ENCODE data around the gene F8A1. TPM values are rescaled to one million over a fixed set of nuclear protein-coding genes. Genes with fewer than 3 reads are reported as not detected.
"Not testable (repeated sequence)": the region's sequence is repeated elsewhere in the genome, so short reads cannot be mapped to it uniquely, and the experiment has no call there.

The F8A1 gene
- total and polyA plus RNA-seq, 2 of the 4 experiments (the other 2 are of a cell fraction): 0.54 to 8.3 TPM

- H3K23ac ChIP-seq (ENCODE audit: low read depth, low read length); H4K8ac ChIP-seq (ENCODE audit: low read depth in 2 of 2, low read length in 2 of 2); H3K27me3 ChIP-seq (ENCODE audit: control insufficient read depth, insufficient read depth, low read length); H4K91ac ChIP-seq (ENCODE audit: insufficient read depth, low read depth, low read length); H4K20me1 ChIP-seq (ENCODE audit: insufficient read depth, low read length); H4K5ac ChIP-seq (ENCODE audit: low read depth, low read length); H2BK20ac ChIP-seq (ENCODE audit: low read depth, low read length); H2AK9ac ChIP-seq (replicated peaks; ENCODE audit: low read depth, low read length, poor library complexity); H2AK5ac ChIP-seq (ENCODE audit: low read depth, low read length); H2AFZ ChIP-seq (replicated peaks; ENCODE audit: low read length, poor library complexity); H3K9me1 ChIP-seq (ENCODE audit: insufficient read depth, low read length); H3K4ac ChIP-seq (ENCODE audit: low read depth, low read length); in situ Hi-C loops (cut with MboI; ENCODE audit: low sequenced_read_pairs); H3K9me3 ChIP-seq (ENCODE audit: control insufficient read depth, insufficient read depth, low read length); H3K4me1 ChIP-seq (ENCODE audit: control insufficient read depth, insufficient read depth, low read length); intact Hi-C loops (cut with micrococcal nuclease); dilution Hi-C loops (cut with HindIII; ENCODE audit: low sequenced_read_pairs, unreplicated experiment); H3K79me1 ChIP-seq (ENCODE audit: low read depth in 1 of 2, low read length in 2 of 2); H2BK120ac ChIP-seq (ENCODE audit: low read depth, low read length); H3K14ac ChIP-seq (replicated peaks; ENCODE audit: low read depth, low read length); H3K9ac ChIP-seq (ENCODE audit: low read depth, low read length); H3K4me3 ChIP-seq (ENCODE audit: insufficient read depth, low read depth, low read length); ATAC-seq (ENCODE audit: low read depth); H3K56ac ChIP-seq (ENCODE audit: extremely low read depth, insufficient read depth, low read length); H2BK15ac ChIP-seq (ENCODE audit: low read depth, low read length); H3K18ac ChIP-seq (ENCODE audit: low read depth, low read length); H3K27ac ChIP-seq (ENCODE audit: insufficient read depth, low read length); H3K36me3 ChIP-seq (ENCODE audit: control insufficient read depth, insufficient read depth, low read length); H2BK5ac ChIP-seq (ENCODE audit: low read depth, low read length, poor library complexity, severe bottlenecking); DNase-seq; H3K4me2 ChIP-seq (ENCODE audit: low read depth, low read length); BruUV-seq (replicated peaks); POLR2A ChIA-PET (ENCODE audit: unreplicated experiment): not testable (repeated sequence)
- 83% methylated on average over 1 of the region's 4 CpGs; no CpG with 5 or more reads in 1 of the 2 experiments for WGBS, 2 experiments (ENCODE audit: extremely low coverage in 2 of 2, insufficient read length in 1 of 2)
- CTCF ChIA-PET: interaction anchor here (2.2 kb wide), 1 partner anchor 8 kb away, joined by 15 read pairs; no protein-coding TSS in a partner anchor
These were observed 23.9 kb downstream of the F8A1 start for GRCh38 chrX:154910048-154910447.

- intact Hi-C loops (cut with micrococcal nuclease); H3K56ac ChIP-seq (ENCODE audit: extremely low read depth, insufficient read depth, low read length); BruUV-seq (replicated peaks); ATAC-seq (ENCODE audit: low read depth); H4K5ac ChIP-seq (ENCODE audit: low read depth, low read length); H3K4ac ChIP-seq (ENCODE audit: low read depth, low read length); DNase-seq; POLR2A ChIA-PET (ENCODE audit: unreplicated experiment); H3K4me1 ChIP-seq (ENCODE audit: control insufficient read depth, insufficient read depth, low read length); H4K20me1 ChIP-seq (ENCODE audit: insufficient read depth, low read length); H4K8ac ChIP-seq (ENCODE audit: low read depth in 2 of 2, low read length in 2 of 2); H3K9me3 ChIP-seq (ENCODE audit: control insufficient read depth, insufficient read depth, low read length); H3K27ac ChIP-seq (ENCODE audit: insufficient read depth, low read length); H3K18ac ChIP-seq (ENCODE audit: low read depth, low read length); H2BK5ac ChIP-seq (ENCODE audit: low read depth, low read length, poor library complexity, severe bottlenecking); H3K23ac ChIP-seq (ENCODE audit: low read depth, low read length); H3K4me2 ChIP-seq (ENCODE audit: low read depth, low read length); CTCF ChIA-PET; H2AFZ ChIP-seq (replicated peaks; ENCODE audit: low read length, poor library complexity); H2BK20ac ChIP-seq (ENCODE audit: low read depth, low read length); H3K27me3 ChIP-seq (ENCODE audit: control insufficient read depth, insufficient read depth, low read length); H4K91ac ChIP-seq (ENCODE audit: insufficient read depth, low read depth, low read length); H2BK15ac ChIP-seq (ENCODE audit: low read depth, low read length); dilution Hi-C loops (cut with HindIII; ENCODE audit: low sequenced_read_pairs, unreplicated experiment); H3K14ac ChIP-seq (replicated peaks; ENCODE audit: low read depth, low read length); H3K4me3 ChIP-seq (ENCODE audit: insufficient read depth, low read depth, low read length); H2BK120ac ChIP-seq (ENCODE audit: low read depth, low read length); H3K79me1 ChIP-seq (ENCODE audit: low read depth in 1 of 2, low read length in 2 of 2); H3K9ac ChIP-seq (ENCODE audit: low read depth, low read length); H3K9me1 ChIP-seq (ENCODE audit: insufficient read depth, low read length); H2AK9ac ChIP-seq (replicated peaks; ENCODE audit: low read depth, low read length, poor library complexity); H2AK5ac ChIP-seq (ENCODE audit: low read depth, low read length); in situ Hi-C loops (cut with MboI; ENCODE audit: low sequenced_read_pairs); H3K36me3 ChIP-seq (ENCODE audit: control insufficient read depth, insufficient read depth, low read length): not testable (repeated sequence)
- WGBS, 2 experiments (ENCODE audit: extremely low coverage in 2 of 2, insufficient read length in 1 of 2): 100% methylated on average over 2 of the region's 11 CpGs; no CpG with 5 or more reads in 1 of the 2 experiments
These were observed 24.4 kb downstream of the F8A1 start for GRCh38 chrX:154910528-154910927.

All from IMR-90 (cell line).